GM19239 (cell line): ENCODE measurements around the gene DDX6.
"Not testable (repeated sequence)": the region's sequence is repeated elsewhere in the genome, so short reads cannot be mapped to it uniquely, and the experiment has no call there.

Experiments
- DNase-seq: peaks from one replicate; pipeline ENCODE4 v3.0.0; 2011; ENCODE audit warnings: low spot score; ENCODE audit not compliant: insufficient read length
- FAIRE-seq: peaks from 2 replicates; lab custom pipeline; 2011; peaks lifted over from hg19 to GRCh38; lab: Jason Lieb, UNC

DDX6 gene

GRCh38 chr11:118748056-118748455 is 42.9 kb downstream of the DDX6 start:
- no peak for FAIRE-seq
- DNase-seq, result no peak

- no peak for DNase-seq
- FAIRE-seq, result no peak
These were observed 43.9 kb downstream of the DDX6 start for GRCh38 chr11:118746988-118747585.

GRCh38 chr11:118744046-118744445 is 46.9 kb downstream of the DDX6 start:
- DNase-seq, result no peak
- FAIRE-seq, result no peak

- no peak for FAIRE-seq
- DNase-seq, result no peak
These were observed 48.7 kb downstream of the DDX6 start for GRCh38 chr11:118742304-118742703.

- FAIRE-seq (no peak), DNase-seq (no peak)
These were observed 50.1 kb downstream of the DDX6 start for GRCh38 chr11:118740892-118741291.

GRCh38 chr11:118735203-118735602 is 55.8 kb downstream of the DDX6 start:
- no peak for FAIRE-seq
- DNase-seq, result no peak

GRCh38 chr11:118734031-118734430 is 56.9 kb downstream of the DDX6 start:
- DNase-seq, result no peak
- FAIRE-seq, result no peak

- not testable (repeated sequence) for DNase-seq, FAIRE-seq
These were observed 61.2 kb downstream of the DDX6 start for GRCh38 chr11:118729753-118730152.

- FAIRE-seq, DNase-seq: not testable (repeated sequence)
These were observed 62.9 kb downstream of the DDX6 start for GRCh38 chr11:118728112-118728511.

- not testable (repeated sequence) for FAIRE-seq, DNase-seq
These were observed 63.3 kb downstream of the DDX6 start for GRCh38 chr11:118727721-118728066.

- DNase-seq, FAIRE-seq: not testable (repeated sequence)
These were observed 63.8 kb downstream of the DDX6 start for GRCh38 chr11:118727001-118727720.

- FAIRE-seq, DNase-seq: not testable (repeated sequence)
These were observed 69.4 kb downstream of the DDX6 start for GRCh38 chr11:118721478-118722015.

GRCh38 chr11:118720740-118721139 is 70.2 kb downstream of the DDX6 start:
- not testable (repeated sequence) for DNase-seq, FAIRE-seq

GRCh38 chr11:118720078-118720477 is 70.9 kb downstream of the DDX6 start:
- FAIRE-seq, result not testable (repeated sequence)

GRCh38 chr11:118718562-118718961 is 72.4 kb downstream of the DDX6 start:
- DNase-seq, FAIRE-seq: not testable (repeated sequence)

More at GRCh38 chr11:118720078-118720477, 70.9 kb downstream of the DDX6 start:
- DNase-seq, result not testable (repeated sequence)

GRCh38 chr11:118717733-118718132 is 73.2 kb downstream of the DDX6 start:
- DNase-seq, FAIRE-seq: not testable (repeated sequence)

GRCh38 chr11:118717221-118717620 is 73.7 kb downstream of the DDX6 start:
- not testable (repeated sequence) for DNase-seq, FAIRE-seq

GRCh38 chr11:118715837-118716260 is 75.1 kb downstream of the DDX6 start:
- no peak for DNase-seq
- FAIRE-seq, result no peak

GRCh38 chr11:118715245-118715831 is 75.6 kb downstream of the DDX6 start:
- FAIRE-seq, result no peak

GRCh38 chr11:118714816-118715215 is 76.1 kb downstream of the DDX6 start:
- FAIRE-seq (no peak), DNase-seq (no peak)

More at GRCh38 chr11:118715245-118715831, 75.6 kb downstream of the DDX6 start:
- no peak for DNase-seq

GRCh38 chr11:118714416-118714815 is 76.5 kb downstream of the DDX6 start:
- DNase-seq, FAIRE-seq: not testable (repeated sequence)
